ENCODE measurements around the gene HOXD8. TPM values are rescaled to one million over a fixed set of nuclear protein-coding genes. Genes with fewer than 3 reads are reported as not detected.
A peak's percentile ranks its signal among the peaks of the same experiment; 100 is the strongest.

Gene HOXD8
- total RNA-seq, 1 experiment from 2014 or later, result 0.39 TPM

DNA sequence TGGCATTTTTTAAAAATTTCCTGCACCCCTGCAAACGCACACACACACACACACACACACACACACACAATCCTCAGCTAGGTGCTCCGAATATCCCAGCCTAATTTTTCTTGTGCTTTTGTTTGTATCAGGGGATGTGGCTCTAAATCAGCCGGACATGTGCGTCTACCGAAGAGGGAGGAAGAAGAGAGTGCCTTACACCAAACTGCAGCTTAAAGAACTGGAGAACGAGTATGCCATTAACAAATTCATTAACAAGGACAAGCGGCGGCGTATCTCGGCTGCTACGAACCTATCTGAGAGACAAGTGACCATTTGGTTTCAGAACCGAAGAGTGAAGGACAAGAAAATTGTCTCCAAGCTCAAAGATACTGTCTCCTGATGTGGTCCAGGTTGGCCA, 35.2 kb upstream of the HOXD8 start:
- BruUV-seq (replicated peaks), result no TSS peak
- POLR2A ChIA-PET (ENCODE audit: unreplicated experiment), result interaction anchor here (0.6 to 0.7 kb wide), 2 partner anchors 918 to 1111 kb away, joined by 7 to 9 read pairs; no protein-coding TSS in a partner anchor
- H3K9me2 ChIP-seq (ENCODE audit: insufficient read depth), result no peaks in the 10 kb centered on the region
- no peaks in the 10 kb centered on the region for H3K79me2 ChIP-seq (ENCODE audit: low read depth)
- intact Hi-C loops (cut with micrococcal nuclease; ENCODE audit: unreplicated experiment), result loop anchor here (10.0 kb wide), 1 partner anchor 1630 kb away; no protein-coding TSS in a partner anchor
- H3K27me3 ChIP-seq (ENCODE audit: insufficient read depth, low read depth), result peaks cover 64% of the 10 kb centered on the region
- no peak for TF ChIP-seq EZH2 (IDR thresholded peaks at IDR 0.05; ENCODE audit: low read depth)
- TF ChIP-seq, protein P1, sequence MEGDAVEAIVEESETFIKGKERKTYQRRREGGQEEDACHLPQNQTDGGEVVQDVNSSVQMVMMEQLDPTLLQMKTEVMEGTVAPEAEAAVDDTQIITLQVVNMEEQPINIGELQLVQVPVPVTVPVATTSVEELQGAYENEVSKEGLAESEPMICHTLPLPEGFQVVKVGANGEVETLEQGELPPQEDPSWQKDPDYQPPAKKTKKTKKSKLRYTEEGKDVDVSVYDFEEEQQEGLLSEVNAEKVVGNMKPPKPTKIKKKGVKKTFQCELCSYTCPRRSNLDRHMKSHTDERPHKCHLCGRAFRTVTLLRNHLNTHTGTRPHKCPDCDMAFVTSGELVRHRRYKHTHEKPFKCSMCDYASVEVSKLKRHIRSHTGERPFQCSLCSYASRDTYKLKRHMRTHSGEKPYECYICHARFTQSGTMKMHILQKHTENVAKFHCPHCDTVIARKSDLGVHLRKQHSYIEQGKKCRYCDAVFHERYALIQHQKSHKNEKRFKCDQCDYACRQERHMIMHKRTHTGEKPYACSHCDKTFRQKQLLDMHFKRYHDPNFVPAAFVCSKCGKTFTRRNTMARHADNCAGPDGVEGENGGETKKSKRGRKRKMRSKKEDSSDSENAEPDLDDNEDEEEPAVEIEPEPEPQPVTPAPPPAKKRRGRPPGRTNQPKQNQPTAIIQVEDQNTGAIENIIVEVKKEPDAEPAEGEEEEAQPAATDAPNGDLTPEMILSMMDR (conservative IDR thresholded peaks at IDR 0.05), result no peak
- CTCF ChIA-PET, result no interaction called here
- 0 out of 2 replicates have a peak overlapping the region, but pooled peaks have one; percentile 11 for H2AFZ ChIP-seq
- H3K36me3 ChIP-seq (ENCODE audit: low read depth), result no peaks in the 10 kb centered on the region
- H3K4me2 ChIP-seq, result no peak overlapping the region
- DNase-seq, result no peak
- no peak overlapping the region for H3K27ac ChIP-seq
- H3K9me3 ChIP-seq (ENCODE audit: insufficient read depth, low read depth), result no peaks in the 10 kb centered on the region
- H3K4me3 ChIP-seq, result no peak overlapping the region
- no peaks in the 10 kb centered on the region for H4K20me1 ChIP-seq (ENCODE audit: insufficient read depth)
- no peaks in the 10 kb centered on the region for H3F3A ChIP-seq (ENCODE audit: insufficient read depth, low read depth)
- H3K4me1 ChIP-seq (replicated peaks; ENCODE audit: insufficient read depth), result peaks cover 13% of the 10 kb centered on the region; the same call in 1 of the 2 replicates

DNA sequence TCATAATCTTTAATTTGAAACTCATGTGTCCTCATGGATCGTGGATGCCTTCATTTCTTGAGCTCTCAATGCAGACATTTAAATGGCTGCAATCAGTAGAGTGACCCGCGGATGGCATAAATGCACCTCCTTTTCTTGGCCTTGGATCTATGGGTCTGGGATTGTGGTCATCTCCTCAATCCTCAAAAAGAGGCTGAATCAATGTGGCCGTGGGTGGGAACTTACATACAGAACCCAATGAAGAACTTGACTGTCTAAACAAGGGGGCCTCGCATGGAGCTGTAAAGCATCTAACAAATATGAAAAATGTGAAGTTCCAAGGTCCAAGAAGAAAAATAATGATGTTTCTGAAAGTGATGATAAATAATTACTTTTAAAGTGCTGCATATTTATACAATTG, 34.1 kb upstream of the HOXD8 start:
- Histone ChIP-seq H3K4me2 (no peak overlapping the region), H3F3A (ENCODE audit: insufficient read depth, low read depth) (no peaks in the 10 kb centered on the region), H3K27ac (no peak overlapping the region), H3K79me2 (ENCODE audit: low read depth) (no peaks in the 10 kb centered on the region), H4K20me1 (ENCODE audit: insufficient read depth) (no peaks in the 10 kb centered on the region), H3K9me2 (ENCODE audit: insufficient read depth) (no peaks in the 10 kb centered on the region), H2AFZ (no peak overlapping the region), H3K4me3 (no peak overlapping the region), H3K4me1 (replicated peaks; ENCODE audit: insufficient read depth) (peaks cover 13% of the 10 kb centered on the region; the same call in 1 of the 2 replicates), H3K9me3 (ENCODE audit: insufficient read depth, low read depth) (no peaks in the 10 kb centered on the region), H3K27me3 (ENCODE audit: insufficient read depth, low read depth) (peaks cover 53% of the 10 kb centered on the region), H3K36me3 (ENCODE audit: low read depth) (no peaks in the 10 kb centered on the region)
- DNase-seq, result no peak
- no TSS peak for BruUV-seq (replicated peaks)
- intact Hi-C loops (cut with micrococcal nuclease; ENCODE audit: unreplicated experiment), result loop anchor here (5.0 to 10.0 kb wide), 2 partner anchors 1063 to 1631 kb away; no protein-coding TSS in a partner anchor
- ChIA-PET POLR2A (ENCODE audit: unreplicated experiment) (no interaction called here), CTCF (no interaction called here)
- TF ChIP-seq, protein P1 (conservative IDR thresholded peaks at IDR 0.05), result no peak
- no peak for TF ChIP-seq EZH2 (IDR thresholded peaks at IDR 0.05; ENCODE audit: low read depth)

DNA sequence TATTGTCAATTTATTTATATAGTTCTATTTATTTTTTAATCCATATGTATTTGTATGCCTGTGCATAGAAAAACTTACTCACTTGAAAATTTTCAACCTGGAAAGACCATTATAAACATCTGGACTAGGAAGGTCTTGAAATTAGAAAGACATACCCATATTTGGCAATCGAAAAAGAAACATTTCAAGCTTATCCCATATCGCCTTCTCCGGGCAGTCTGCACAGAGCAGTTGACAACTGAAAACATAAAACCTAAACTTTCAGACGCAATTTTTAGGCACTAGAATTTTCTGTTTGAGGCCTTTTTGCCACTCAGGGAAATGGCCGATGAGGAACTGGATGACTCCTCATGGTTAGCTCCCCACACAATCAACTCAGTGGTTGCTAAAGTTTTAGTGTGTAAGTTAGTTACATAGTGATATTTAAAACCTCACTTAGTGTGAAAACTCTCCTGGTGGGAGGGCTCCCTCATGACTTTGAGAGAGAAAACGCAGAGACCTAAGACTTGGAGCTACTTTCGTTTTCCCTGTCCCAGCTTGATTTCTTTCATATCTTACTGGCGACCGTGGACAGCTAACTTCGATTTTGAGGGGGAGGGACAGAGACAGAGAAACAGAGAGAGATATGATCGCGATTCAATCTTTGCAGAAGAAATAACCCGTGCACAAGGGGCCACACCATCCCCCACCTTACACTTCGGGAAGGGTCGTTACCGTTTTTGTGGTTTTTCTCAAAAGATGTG, 33.1 kb upstream of the HOXD8 start:
- Histone ChIP-seq H3K4me1 (replicated peaks; ENCODE audit: insufficient read depth) (peaks cover 13% of the 10 kb centered on the region; the same call in 1 of the 2 replicates), H3K9me2 (ENCODE audit: insufficient read depth) (no peaks in the 10 kb centered on the region), H3K4me2 (peak overlapping the region; percentile 90), H4K20me1 (ENCODE audit: insufficient read depth) (no peaks in the 10 kb centered on the region), H3K79me2 (ENCODE audit: low read depth) (no peaks in the 10 kb centered on the region), H3K4me3 (peak overlapping the region; percentile 65), H3K9me3 (ENCODE audit: insufficient read depth, low read depth) (no peaks in the 10 kb centered on the region), H3K27ac (no peak overlapping the region), H3K27me3 (ENCODE audit: insufficient read depth, low read depth) (peaks cover 45% of the 10 kb centered on the region), H3F3A (ENCODE audit: insufficient read depth, low read depth) (no peaks in the 10 kb centered on the region), H3K36me3 (ENCODE audit: low read depth) (no peaks in the 10 kb centered on the region), H2AFZ (peak overlapping the region; percentile 91)
- ChIA-PET POLR2A (ENCODE audit: unreplicated experiment) (interaction anchor here (0.6 kb wide), 1 partner anchor 682 kb away, joined by 3 read pairs; no protein-coding TSS in a partner anchor), CTCF (interaction anchor here (0.6 to 2.3 kb wide), 6 partner anchors 14 to 845 kb away, joined by 3 to 22 read pairs (median 3); no protein-coding TSS in a partner anchor)
- no TSS peak for BruUV-seq (replicated peaks)
- TF ChIP-seq EZH2 (IDR thresholded peaks at IDR 0.05; ENCODE audit: low read depth), result no peak
- TF ChIP-seq, protein P1 (conservative IDR thresholded peaks at IDR 0.05), result no peak
- DNase-seq, result no peak
- intact Hi-C loops (cut with micrococcal nuclease; ENCODE audit: unreplicated experiment), result loop anchor here (2.0 to 10.0 kb wide), 3 partner anchors 844 to 1632 kb away; no protein-coding TSS in a partner anchor
